Cardiac ventricle fibroblast (primary cell): ENCODE data around the gene TRDN. TPM values are rescaled to one million over a fixed set of nuclear protein-coding genes. Genes with fewer than 3 reads are reported as not detected.

Experiments
- total RNA-seq: library from RNA; depleted of rRNA; stranded (reverse); fragments of >200 nt; gene quantifications from 2 replicates; pipeline ENCODE4 v1.2.3, GENCODE V29; 2015

Gene TRDN, protein sequence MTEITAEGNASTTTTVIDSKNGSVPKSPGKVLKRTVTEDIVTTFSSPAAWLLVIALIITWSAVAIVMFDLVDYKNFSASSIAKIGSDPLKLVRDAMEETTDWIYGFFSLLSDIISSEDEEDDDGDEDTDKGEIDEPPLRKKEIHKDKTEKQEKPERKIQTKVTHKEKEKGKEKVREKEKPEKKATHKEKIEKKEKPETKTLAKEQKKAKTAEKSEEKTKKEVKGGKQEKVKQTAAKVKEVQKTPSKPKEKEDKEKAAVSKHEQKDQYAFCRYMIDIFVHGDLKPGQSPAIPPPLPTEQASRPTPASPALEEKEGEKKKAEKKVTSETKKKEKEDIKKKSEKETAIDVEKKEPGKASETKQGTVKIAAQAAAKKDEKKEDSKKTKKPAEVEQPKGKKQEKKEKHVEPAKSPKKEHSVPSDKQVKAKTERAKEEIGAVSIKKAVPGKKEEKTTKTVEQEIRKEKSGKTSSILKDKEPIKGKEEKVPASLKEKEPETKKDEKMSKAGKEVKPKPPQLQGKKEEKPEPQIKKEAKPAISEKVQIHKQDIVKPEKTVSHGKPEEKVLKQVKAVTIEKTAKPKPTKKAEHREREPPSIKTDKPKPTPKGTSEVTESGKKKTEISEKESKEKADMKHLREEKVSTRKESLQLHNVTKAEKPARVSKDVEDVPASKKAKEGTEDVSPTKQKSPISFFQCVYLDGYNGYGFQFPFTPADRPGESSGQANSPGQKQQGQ
- total RNA-seq: not detected in 2 replicates

DNA sequence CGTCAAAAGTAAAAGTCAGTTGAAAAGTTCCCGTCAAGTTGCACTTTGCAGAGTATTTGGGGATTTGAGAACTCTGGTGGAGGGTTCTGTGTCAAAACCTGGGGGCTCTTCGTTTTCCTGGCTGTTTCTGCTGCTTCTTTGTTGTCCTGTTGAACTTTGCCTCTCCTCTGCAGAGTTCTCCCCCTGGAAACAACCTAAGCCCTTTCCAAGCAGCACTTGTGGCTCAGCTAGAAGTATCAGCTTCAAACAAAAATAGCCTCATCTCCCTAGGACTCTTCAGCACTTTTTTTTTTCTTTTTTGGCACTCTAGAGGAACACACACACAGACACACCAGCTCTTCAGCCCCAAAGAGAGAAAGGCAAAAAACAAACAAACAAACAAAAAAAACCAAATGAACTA is at the start of gene TRDN:
Gene TRDN, minus strand, starts transcription at position 169 of the 400 bp plus-strand sequence. CDS start 175 bp downstream, outside the sequence.

Other genes starting within 250 kb of the TRDN start
- not detected in 2 replicates for gene NKAIN2, start 166.9 kb upstream of the TRDN start, total RNA-seq